Peyer's patch (tissue), 4 donors: Measurements from ENCODE around the gene DIAPH2.

Experiments
- CTCF ChIP-seq, 6 experiments: fragments of 450-650 bp in 4 of 6; fragments of 200-600 bp in 2 of 6; sonication (generic) in 1 of 6; IDR thresholded peaks; one replicate each; pipeline ENCODE4 v1.5.1; 2017 to 2019; ENCODE audit warnings: antibody characterized with exemption in 6 of 6, mild to moderate bottlenecking in 3 of 6, moderate library complexity in 1 of 6
- POLR2A ChIP-seq, 2 donors: fragments of 450-650 bp; IDR thresholded peaks; one replicate each; pipeline ENCODE4 v1.5.1; 2017; ENCODE audit warnings: antibody characterized with exemption in 2 of 2, mild to moderate bottlenecking in 2 of 2, moderate library complexity in 2 of 2

DNA sequence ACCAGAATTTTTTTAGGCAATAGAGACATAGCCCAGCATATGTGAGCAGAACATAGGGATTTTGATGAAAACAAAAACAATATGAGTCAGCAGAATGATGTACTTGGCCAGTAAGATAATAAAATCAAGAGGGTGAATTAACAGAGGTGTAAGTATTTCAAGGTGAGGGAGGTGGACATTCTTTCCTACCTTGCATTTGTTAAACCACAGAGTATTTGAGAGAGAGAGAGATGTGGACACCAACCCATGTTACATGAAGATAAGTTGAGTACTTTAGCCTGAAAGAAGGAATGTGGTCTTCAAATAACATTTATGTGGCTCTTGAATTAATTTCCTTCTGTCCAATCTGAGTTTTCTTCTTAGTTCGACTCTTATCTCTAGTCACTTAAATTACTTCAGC lies 68.6 kb downstream of the DIAPH2 start:
- TF ChIP-seq CTCF (IDR thresholded peaks at IDR 0.05) (no peak), POLR2A (IDR thresholded peaks at IDR 0.05) (no peak)
